Left renal pelvis (tissue), 4 donors: Measurements from ENCODE around the gene AP5S1. TPM values are rescaled to one million over a fixed set of nuclear protein-coding genes. Genes with fewer than 3 reads are reported as not detected.
"Not testable (repeated sequence)": the region's sequence is repeated elsewhere in the genome, so short reads cannot be mapped to it uniquely, and the experiment has no call there.

Experiments
- DNase-seq, 4 donors: peaks; one replicate each; pipeline ENCODE4 v3.0.0-alpha.2; 2013; ENCODE audit warnings: low read depth in 4 of 4, low spot score in 3 of 4
- polyA plus RNA-seq, 4 donors: library from polyadenylated mRNA; unstranded; fragments of 120-200 nt; gene quantifications; one replicate each; pipeline ENCODE4 v1.2.1, GENCODE V29; 2013; ENCODE audit not compliant: insufficient read length in 4 of 4

AP5S1 gene
- polyA plus RNA-seq, 4 donors: 7.9 to 12.2 (median 10.0) TPM

DNA sequence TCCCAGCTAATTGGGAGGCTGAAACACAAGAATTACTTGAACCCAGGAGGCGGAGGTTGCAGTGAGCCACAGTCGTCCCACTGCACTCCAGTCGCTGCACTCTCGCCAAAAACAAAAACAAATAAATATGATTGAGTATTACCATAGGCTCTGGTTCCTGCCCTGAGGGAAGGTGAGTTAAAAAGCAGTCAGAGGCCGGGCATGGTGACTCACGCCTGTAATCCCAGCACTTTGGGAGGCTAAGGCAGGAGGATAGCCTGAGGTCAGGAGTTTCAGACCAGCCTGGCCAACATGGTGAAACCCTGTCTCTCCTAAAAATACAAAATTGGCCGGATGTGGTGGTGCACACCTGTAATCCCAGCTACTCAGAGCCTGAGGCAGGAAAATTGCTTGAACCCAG lies 19.9 kb downstream of the AP5S1 start:
- DNase-seq: not testable (repeated sequence)

DNA sequence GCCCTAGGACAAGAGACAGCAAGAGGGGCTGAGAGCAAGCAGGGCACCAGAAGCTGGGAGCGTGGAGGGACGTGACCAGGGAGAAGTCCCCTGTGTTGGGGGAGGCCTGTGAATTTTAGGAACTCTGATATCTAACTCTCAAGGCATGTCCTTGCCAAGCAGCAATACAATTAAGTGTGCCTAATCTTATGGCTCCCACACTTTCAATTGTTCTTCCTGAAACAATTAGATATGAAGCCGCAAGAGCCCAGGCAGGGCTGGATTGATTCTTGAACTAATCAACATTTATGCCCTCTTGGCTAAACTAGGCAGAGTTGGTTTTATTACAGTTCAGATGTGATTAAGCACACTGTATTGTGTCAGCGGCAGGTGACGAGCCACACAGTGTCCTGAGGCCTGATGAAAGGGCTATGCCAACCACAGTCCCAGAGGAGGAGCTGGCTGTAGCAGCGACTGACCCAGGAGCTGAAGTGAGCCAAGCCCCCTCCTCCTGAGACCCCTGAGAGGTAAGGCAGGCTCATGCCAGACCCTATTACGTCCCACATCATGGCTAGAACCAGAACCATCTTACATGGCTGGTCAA lies 22.1 kb downstream of the AP5S1 start:
- no peak for DNase-seq

DNA sequence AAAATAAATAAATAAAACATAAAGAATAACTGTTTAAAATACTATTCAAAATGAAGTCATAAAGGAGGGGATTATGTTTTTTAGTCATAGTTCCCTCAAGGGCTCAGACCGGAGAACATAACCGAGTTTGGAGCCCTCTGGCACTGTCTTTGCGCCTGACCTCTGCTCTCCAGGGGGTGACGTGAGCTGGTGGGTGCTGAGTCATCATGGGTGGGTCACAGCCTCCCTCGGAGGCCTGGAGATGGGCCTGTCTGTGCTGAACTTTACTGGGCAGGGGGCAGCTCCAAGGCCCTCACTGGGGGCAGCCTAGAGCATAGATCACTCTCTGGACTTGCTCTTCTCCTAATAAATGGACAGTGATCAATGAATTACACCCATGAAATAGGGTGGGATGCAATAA lies 23.1 kb downstream of the AP5S1 start:
- no peak for DNase-seq

DNA sequence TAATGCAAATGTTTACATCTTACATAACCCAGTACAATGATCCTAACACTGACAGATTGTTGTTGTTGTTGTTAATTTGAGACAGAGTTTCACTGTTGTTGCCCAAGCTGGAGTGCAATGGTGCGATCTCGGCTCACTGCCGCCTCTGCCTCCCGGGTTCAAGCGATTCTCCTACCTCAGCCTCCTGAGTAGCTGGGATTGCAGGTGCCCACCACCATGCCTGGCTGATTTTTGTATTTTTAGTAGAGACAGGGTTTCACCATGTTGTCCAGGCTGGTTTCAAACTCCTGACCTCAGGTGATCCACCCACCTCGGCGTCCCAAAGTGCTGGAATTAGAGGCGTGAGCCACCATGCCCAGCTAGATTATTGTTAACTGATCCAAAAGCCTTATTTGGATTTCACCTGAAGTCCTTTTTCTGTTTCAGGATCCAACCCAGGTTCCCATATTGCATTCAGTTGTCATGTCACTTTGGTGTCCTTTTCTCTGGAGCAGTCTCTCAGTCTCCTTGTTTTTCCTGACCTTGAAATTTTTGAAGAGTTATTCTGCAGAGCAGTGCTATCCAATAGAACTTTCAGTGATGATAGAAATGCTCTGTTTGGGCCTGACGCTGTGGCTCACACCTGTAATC lies 23.8 kb downstream of the AP5S1 start:
- DNase-seq: not testable (repeated sequence)

DNA sequence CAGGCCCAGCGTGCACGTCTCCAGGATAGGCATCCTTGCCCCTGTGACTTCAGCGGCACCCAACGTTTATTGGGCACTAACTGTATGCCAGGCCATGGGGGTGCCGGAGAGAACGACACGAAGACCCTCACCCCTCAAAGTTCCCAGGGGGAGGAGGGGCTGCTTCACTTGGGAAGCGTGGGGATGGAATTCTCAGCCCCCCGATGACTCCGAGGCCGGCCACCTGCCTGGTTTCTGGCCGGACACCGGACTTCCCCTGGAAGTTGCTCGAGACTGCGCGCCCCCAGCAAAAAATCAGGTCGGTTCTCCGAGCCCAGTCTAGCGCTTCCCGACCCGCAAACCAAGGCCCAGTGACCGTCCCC lies 26.0 kb downstream of the AP5S1 start:
- DNase-seq: peak in 1 of 4 donors; percentile 31

DNA sequence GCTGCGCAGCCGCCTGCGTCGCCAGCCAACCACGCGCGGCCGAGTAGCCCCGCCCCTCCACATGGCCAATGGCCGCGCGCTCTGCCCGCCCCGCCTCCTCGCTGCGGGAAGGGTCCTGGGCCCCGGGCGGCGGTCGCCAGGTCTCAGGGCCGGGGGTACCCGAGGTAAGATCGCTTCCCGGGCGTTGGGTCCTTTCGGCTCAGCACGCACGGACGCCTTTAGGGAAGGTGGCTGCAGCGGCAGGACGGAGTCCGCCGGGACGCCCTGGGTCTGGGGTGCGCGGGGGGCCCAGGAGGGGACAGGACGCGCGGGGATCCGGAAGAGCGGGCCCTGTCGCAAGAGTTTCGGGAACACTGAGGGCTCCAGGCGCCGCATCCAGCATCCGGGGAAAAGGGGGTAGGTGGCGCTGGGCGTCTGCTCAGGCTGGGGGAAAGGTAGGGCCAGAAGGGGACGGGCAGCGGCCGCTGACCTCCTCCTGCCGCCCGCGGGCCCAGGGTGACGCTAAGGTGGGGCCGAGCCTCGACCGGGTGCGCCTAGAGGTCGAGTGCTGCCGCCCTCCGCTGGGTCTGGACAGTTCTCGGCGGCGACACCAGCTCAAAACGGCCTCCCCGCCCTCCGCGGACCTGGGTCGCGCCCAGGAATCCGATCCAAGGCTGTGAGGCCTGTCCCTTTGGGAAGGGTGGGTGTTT lies 26.5 kb downstream of the AP5S1 start, which contains the start of gene MAVS:
MAVS (plus strand) TSS at position 95 of the 689 bp plus-strand sequence. CDS start 7,791 bp downstream, outside the sequence.
- DNase-seq: peak; percentile 61 to 70 (median 66)

DNA sequence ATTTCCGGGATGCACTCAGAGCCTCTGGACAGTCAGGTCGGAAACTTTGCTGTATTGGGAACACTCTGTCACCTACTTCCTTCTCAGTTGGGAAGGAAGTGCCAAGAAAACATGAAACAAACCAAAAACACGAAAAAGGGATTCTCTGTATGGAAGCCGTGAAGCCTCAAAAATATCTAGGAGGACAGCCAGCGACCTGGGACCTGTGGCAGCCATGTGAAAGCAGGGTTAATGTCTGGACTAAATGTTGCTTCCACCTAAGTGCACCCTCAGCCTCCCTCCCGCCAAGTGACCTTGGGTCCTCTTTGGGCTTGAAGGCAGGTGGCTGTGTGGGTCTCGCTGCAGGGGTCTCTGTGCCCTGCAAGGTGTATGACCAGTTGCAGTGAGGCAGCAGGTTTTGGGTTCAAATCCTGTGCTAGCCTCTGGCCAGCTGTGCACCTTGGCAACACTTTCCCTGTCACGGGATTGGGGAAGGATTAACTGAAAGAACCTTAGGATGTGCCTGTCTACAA lies 27.1 kb downstream of the AP5S1 start:
- DNase-seq: no peak

DNA sequence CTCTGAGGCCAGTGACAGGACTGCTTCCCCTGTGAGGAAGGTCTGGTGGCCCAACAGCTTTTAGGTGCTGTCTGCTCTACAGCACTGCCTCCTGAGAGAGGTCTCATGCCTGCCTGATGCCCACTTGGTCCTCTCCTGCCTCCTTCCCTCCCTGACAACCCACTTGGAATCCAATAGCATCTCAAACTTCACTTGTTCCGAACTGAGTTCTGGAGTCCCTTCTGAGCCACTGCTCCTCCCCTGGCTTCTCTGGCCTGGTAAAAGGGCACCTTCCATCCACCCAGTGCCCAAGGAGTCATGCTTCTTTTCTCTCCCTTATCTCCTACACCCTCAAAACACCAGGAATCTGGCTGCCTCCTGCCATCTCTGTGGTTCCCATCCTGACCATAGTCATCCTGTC lies 28.2 kb downstream of the AP5S1 start:
- DNase-seq: no peak

DNA sequence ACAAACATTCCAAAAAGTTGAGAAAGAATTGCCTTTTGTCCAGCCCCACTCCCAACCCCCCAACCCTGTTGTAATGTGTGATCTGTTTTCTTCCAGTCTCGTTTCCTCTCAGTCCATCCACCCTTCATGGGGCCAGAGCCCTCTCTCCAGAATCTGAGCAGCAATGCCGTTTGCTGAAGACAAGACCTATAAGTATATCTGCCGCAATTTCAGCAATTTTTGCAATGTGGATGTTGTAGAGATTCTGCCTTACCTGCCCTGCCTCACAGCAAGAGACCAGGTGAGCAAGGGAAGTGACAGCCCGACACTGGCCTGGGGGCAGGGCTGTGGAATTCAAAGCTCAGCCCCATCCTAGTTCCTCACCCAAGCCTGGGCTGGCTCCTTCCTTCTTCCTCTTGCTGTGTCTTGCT lies 34.1 kb downstream of the AP5S1 start:
- no peak for DNase-seq

DNA sequence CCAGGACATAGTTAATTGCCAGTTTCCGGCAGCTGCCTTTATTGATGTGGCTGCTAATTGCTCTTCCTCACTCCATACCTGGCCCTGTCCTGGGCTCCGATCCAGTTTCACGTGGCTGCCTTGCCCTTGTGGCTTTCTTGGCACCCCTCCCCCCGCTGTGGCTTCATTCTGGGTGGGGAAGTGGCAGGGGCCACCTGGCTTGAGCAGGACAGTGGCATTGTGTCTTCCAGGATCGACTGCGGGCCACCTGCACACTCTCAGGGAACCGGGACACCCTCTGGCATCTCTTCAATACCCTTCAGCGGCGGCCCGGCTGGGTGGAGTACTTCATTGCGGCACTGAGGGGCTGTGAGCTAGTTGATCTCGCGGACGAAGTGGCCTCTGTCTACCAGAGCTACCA lies 37.1 kb downstream of the AP5S1 start:
- DNase-seq: no peak

DNA sequence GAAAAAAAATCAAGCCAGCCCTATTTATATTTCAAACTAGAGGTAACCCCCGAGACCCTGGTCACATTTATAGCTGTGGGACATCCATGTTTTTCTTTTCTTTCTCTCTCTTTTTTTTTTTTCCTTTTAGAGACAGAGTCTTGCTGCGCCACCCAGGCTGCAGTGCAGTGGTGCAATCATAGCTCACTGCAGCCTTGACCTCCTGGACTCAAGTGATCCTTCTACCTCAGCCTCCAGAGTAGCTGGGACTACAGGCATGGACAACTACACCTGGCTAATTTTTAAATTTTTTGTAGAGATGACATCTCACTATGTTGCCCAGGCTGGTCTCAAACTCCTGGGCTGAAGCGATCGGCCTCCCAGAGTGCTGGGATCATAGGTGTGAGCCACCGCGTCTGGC lies 38.3 kb downstream of the AP5S1 start:
- DNase-seq: no peak

DNA sequence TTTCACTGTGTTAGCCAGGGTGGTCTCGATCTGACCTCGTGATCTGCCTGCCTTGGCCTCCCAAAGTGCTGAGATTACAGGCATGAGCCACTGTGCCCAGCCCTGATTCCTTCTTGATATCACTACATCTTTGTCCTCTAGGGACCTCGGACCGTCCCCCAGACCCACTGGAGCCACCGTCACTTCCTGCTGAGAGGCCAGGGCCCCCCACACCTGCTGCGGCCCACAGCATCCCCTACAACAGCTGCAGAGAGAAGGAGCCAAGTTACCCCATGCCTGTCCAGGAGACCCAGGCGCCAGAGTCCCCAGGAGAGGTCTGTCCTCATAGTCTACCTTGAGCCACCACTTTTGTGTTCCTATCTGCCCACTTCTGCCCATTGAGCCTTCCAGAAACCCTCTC lies 40.8 kb downstream of the AP5S1 start:
- DNase-seq: no peak

DNA sequence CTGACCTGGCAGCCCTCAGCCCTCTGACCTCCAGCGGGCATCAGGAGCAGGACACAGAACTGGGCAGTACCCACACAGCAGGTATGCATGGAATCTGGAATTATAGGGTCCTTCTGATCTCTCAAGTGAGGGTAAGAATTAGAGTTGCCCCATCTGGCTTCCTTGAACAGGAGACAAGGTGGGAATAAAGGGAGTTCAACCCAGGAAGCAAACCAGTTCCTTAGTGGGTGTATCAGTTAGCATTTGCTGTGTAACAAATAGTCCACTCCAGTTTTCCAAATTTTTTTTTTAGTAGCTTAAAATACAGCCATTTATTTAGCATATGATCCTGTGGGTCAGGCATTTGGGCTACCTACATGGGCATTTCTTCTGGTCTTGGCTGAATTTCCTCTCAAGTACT lies 42.0 kb downstream of the AP5S1 start:
- no peak for DNase-seq

DNA sequence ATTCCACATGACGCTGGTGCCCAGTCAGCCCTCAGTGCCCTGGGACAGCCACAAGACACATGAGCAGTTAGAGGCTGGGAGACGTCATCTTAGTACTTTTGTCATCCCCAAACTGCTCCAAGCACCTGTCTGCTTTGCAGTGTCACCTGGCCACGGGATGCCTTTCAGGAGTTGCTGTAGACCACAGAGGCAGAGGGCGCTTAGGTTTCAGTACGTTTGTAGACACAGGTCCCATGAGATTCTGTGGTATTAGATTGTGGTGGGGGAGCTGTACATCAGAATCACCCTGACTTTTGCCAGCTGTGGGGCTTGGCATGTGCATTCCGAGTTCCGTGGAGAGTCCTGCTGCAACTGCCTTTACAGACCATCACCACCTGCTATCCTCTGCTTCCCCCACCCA lies 43.0 kb downstream of the AP5S1 start:
- no peak for DNase-seq

DNA sequence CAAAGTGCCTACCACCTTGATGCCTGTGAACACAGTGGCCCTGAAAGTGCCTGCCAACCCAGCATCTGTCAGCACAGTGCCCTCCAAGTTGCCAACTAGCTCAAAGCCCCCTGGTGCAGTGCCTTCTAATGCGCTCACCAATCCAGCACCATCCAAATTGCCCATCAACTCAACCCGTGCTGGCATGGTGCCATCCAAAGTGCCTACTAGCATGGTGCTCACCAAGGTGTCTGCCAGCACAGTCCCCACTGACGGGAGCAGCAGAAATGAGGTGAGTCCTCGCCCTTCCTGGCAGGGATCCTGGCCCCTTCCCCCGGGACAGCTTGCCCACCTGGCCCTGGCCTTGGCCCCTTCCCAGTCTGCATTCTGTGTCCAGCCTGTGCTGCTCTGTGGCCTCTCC lies 44.2 kb downstream of the AP5S1 start:
- no peak for DNase-seq

DNA sequence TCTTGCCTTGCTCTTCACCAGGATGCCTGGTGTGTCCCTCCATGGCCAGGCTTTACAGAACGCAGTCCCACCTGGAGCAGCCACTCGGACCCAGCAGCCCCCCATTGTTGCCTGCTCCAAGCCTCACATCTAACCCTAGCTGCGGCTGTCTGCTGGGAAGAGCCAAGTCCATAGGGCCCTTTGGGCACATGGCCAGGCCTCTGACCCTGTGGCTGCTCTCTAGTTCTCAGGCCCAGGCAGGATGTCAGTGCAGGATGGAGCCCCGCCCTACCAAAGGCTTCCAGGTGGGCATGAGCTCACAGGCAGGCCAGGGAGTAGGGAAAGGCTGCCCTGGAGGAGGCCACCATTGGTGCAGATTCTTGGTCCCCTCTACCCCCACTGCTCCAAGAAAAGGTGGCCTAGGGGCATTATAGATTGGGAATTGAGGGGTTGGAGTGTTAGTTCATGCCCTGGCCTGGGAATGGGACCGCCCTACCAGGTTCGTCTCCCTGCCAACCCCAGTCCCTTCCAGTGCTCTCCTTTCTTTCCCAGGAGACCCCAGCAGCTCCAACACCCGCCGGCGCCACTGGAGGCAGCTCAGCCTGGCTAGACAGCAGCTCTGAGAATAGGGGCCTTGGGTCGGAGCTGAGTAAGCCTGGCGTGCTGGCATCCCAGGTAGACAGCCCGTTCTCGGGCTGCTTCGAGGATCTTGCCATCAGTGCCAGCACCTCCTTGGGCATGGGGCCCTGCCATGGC lies 45.0 kb downstream of the AP5S1 start:
- no peak for DNase-seq

DNA sequence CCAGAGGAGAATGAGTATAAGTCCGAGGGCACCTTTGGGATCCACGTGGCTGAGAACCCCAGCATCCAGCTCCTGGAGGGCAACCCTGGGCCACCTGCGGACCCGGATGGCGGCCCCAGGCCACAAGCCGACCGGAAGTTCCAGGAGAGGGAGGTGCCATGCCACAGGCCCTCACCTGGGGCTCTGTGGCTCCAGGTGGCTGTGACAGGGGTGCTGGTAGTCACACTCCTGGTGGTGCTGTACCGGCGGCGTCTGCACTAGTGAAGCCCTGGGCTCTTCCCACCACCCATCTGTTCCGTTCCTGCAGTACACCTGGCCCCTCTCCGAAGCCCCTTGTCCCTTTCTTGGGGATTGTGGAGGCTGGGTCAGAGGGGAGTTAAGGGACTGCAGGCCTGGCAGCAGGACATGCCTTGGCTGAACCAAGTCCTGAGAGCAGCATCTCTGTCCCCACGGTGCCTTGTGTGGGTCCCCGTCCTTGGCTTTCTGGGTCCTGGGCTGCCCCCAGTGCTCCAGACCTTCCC lies 45.6 kb downstream of the AP5S1 start:
- DNase-seq: no peak

DNA sequence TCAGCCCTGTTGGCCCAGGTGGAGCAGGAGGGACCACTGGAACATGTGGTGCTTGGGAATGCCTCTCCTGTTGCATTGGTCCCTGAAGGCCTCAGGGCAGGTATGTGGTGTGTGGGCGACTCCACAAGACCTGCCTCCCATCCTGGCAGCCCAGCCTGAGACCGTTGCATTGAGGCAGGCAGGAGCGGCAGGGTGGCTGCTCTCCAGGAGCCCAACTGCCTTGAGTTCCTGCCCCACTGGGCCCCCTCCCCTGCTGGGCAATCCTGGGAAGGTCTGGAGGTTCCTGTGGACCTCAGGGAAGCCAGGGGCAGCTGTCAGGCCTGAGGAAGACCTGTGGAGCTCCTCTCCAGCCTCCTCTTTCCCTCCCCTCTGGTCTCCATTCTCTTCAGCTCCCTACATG lies 46.1 kb downstream of the AP5S1 start:
- no peak for DNase-seq

DNA sequence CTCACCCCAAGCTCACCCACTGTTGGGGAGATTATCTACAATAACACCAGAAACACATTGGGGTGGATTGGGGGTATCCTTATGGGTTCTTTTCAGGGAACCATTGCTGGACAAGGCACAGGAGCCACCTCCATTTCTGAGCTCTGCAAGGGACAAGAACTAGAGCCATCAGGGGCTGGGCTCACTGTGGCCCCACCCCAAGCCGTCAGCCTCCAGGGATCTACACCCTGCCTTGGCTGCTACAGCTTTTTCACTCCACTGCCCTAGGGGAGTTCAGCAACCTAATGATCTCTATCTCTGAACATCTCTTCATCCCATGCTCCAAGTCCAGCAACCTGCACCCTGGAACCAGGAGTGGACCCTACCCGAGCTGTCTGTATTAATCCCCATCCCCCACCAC lies 47.5 kb downstream of the AP5S1 start:
- DNase-seq: no peak

DNA sequence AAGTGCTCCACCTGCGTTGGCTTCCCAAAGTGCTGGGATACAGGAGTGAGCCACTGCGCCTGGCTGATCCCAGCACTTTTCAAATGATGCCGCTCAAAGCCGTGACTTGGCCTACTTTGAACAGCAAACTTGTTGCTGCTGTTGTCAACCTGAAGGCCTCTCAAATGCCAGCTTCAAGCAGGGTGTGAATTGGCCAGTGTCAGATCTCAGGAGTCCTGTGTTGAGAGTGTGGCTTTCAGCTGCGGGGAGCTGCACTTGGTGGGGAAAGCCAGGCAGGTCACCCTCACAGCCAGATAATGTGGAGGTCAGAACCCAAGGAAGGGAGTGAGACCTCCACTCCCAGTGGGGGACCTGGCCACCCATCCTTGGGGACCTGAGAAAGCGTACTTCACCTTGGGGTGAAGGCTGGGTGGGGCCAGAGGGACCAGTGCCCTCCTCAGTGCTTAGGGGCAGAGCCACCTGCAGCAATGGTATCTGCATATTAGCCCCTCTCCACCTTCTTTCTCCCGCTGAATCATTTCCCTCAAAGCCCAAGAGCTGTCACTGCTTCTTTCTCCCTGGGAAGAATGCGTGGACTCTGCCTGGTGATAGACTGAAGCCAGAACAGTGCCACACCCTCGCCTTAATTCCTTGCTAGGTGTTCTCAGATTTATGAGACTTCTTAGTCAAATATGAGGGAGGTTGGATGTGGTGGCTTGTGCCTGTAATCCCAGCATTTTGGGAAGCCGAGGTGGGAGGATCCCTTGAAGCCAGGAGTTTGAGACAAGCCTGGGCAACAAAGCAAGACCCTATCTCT lies 49.7 kb downstream of the AP5S1 start:
- no peak for DNase-seq
